OCI-LY7 (cell line): ENCODE measurements around the gene ETV3L. TPM values are rescaled to one million over a fixed set of nuclear protein-coding genes. Genes with fewer than 3 reads are reported as not detected.

ENCODE experiments used
- BruUV-seq: library from RNA; stranded (reverse); fragments of 400-500 nt; replicated peaks from 2 replicates; lab custom pipeline; 2021; lab: Mats Ljungman, UMichigan
- CTCF ChIA-PET: fragments of 300-600 bp; sonication (Branson Sonifier 250); formaldehyde crosslinking; loops from one replicate; lab custom pipeline; 2022; ENCODE audit warnings: antibody characterized with exemption; ENCODE audit not compliant: unreplicated experiment; lab: Charles Lee
- POLR2A ChIA-PET: fragments of 300-600 bp; sonication (Branson Sonifier 250); formaldehyde crosslinking; loops from one replicate; lab custom pipeline; 2022; ENCODE audit warnings: antibody characterized with exemption; lab: Charles Lee
- DNase-seq: peaks from one replicate; pipeline ENCODE4 v3.0.0-alpha.2; 2015; ENCODE audit warnings: low spot score
- H2AFZ ChIP-seq: fragments of 200-600 bp; sonication (generic), shearing (Covaris generic); 2 replicates; pipeline ENCODE4 v1.6.1; 2014; ENCODE audit warnings: mild to moderate bottlenecking, antibody characterized with exemption, low read length, moderate library complexity
- H3K27ac ChIP-seq: fragments of 200-600 bp; sonication (generic); 2 replicates; pipeline ENCODE4 v1.5.1; 2014; ENCODE audit warnings: mixed run types, low read depth, mild to moderate bottlenecking, moderate library complexity, low read length, inconsistent platforms; ENCODE audit not compliant: poor library complexity, severe bottlenecking
- H3K36me3 ChIP-seq: fragments of 200-600 bp; sonication (generic); 2 replicates; pipeline ENCODE4 v1.6.1; 2014; ENCODE audit warnings: mild to moderate bottlenecking, antibody characterized with exemption, low read length, moderate library complexity, mixed read lengths; ENCODE audit not compliant: insufficient read depth
- H3K4me1 ChIP-seq: fragments of 200-600 bp; sonication (generic); 2 replicates; pipeline ENCODE4 v1.5.1; 2014; ENCODE audit warnings: mild to moderate bottlenecking, low read length; ENCODE audit not compliant: insufficient read depth, poor library complexity, severe bottlenecking
- H3K4me2 ChIP-seq: fragments of 200-600 bp; sonication (generic); 2 replicates; pipeline ENCODE4 v1.6.1; 2014; ENCODE audit warnings: mild to moderate bottlenecking, low read length
- H3K4me3 ChIP-seq: fragments of 200-600 bp; sonication (generic); 2 replicates; pipeline ENCODE4 v1.5.1; 2014; ENCODE audit warnings: mild to moderate bottlenecking, low read depth, low read length; ENCODE audit not compliant: poor library complexity, severe bottlenecking
- H3K79me2 ChIP-seq: fragments of 200-600 bp; sonication (generic); 2 replicates; pipeline ENCODE4 v1.6.1; 2016; ENCODE audit warnings: low read depth, mild to moderate bottlenecking, low read length, moderate library complexity, mixed read lengths; ENCODE audit not compliant: insufficient read depth
- H3K9me2 ChIP-seq: fragments of 200-600 bp; sonication (generic); 2 replicates; pipeline ENCODE4 v1.6.1; 2016; ENCODE audit warnings: mild to moderate bottlenecking, low read length, mixed read lengths; ENCODE audit not compliant: insufficient read depth
- H3K9me3 ChIP-seq: fragments of 200-600 bp; sonication (generic); 2 replicates; pipeline ENCODE4 v1.6.1; 2014; ENCODE audit warnings: mild to moderate bottlenecking, mixed run types, low read length, mixed read lengths
- H4K20me1 ChIP-seq: fragments of 200-600 bp; sonication (generic); 2 replicates; pipeline ENCODE4 v1.6.1; 2014; ENCODE audit warnings: mild to moderate bottlenecking, antibody characterized with exemption, low read length, moderate library complexity, mixed read lengths; ENCODE audit not compliant: insufficient read depth
- CTCF ChIP-seq: fragments of 200-600 bp; sonication (generic); conservative IDR thresholded peaks from 2 replicates; pipeline ENCODE4 v1.5.1; 2014; ENCODE audit warnings: mild to moderate bottlenecking, antibody characterized with exemption, low read length, moderate library complexity, mixed read lengths
- EZH2phosphoT487 ChIP-seq: fragments of 200-600 bp; sonication (generic); IDR thresholded peaks from 2 replicates; pipeline ENCODE4 v1.6.1; 2018; ENCODE audit warnings: low read depth, borderline replicate concordance, mild to moderate bottlenecking, mixed run types, antibody characterized with exemption, low read length, moderate library complexity, mixed read lengths
- intact Hi-C: fragments of 100-400 bp; cut with micrococcal nuclease; formaldehyde crosslinking; loops from one replicate; pipeline ENCODE4 v1.10.0; 2022; ENCODE audit not compliant: unreplicated experiment
- total RNA-seq, 2 experiments: library from RNA; depleted of rRNA in 1 of 2; stranded (reverse); fragments of >200 nt in 1 of 2; shearing (Covaris generic) in 1 of 2; gene quantifications; 2 replicates each; pipeline ENCODE4 v1.2.3, GENCODE V29; 2014 to 2022

The ETV3L gene
- total RNA-seq, 2 experiments from 2014 or later, result not detected

GRCh38 chr1:157138220-157139051, 38.8 kb upstream of the ETV3L start, which contains the start of gene ETV3:
ETV3 (minus strand) TSS chr1:157138395; CDS start chr1:157136352, 2,043 bp downstream.
- peak within 1 kb of the TSS; percentile 92 for H3K4me3 ChIP-seq
- peaks cover 23% of the 10 kb centered on the region for H3K79me2 ChIP-seq
- intact Hi-C loops, result no loop called here
- ChIA-PET POLR2A (interaction anchor here (0.7 to 2.1 kb wide), 2 partner anchors 10 to 11 kb away, joined by 3 to 7 read pairs; no protein-coding TSS in a partner anchor), CTCF (no interaction called here)
- H3K27ac ChIP-seq, result peak within 1 kb of the TSS; percentile 28
- DNase-seq, result peak; percentile 87
- BruUV-seq, result no TSS peak
- peak within 1 kb of the TSS; percentile 75 for H3K4me2 ChIP-seq
- H3K4me1 ChIP-seq, result peaks cover 22% of the 10 kb centered on the region
- TF ChIP-seq CTCF (no peak), EZH2phosphoT487 (no peak)
- H3K9me3 ChIP-seq, result no peaks in the 10 kb centered on the region
- peaks cover 15% of the 10 kb centered on the region for H4K20me1 ChIP-seq
- H3K9me2 ChIP-seq, result no peaks in the 10 kb centered on the region
- peak within 1 kb of the TSS; percentile 60 for H2AFZ ChIP-seq
- peaks cover 28% of the 10 kb centered on the region for H3K36me3 ChIP-seq

- DNase-seq, result peak; percentile 43
- CTCF ChIA-PET, result no interaction called here
- intact Hi-C loops, result no loop called here
- Histone ChIP-seq H3K36me3 (peaks cover 37% of the 10 kb centered on the region), H3K79me2 (peaks cover 23% of the 10 kb centered on the region), H3K4me2 (peak overlapping the region; percentile 75), H3K4me3 (peak overlapping the region; percentile 92), H2AFZ (peak overlapping the region; percentile 60; the same call in 1 of the 2 replicates), H3K27ac (no peak overlapping the region), H3K4me1 (peaks cover 22% of the 10 kb centered on the region), H3K9me3 (no peaks in the 10 kb centered on the region), H3K9me2 (no peaks in the 10 kb centered on the region), H4K20me1 (peaks cover 15% of the 10 kb centered on the region)
- TF ChIP-seq EZH2phosphoT487, result no peak
- TF ChIP-seq CTCF, result no peak
- BruUV-seq, result no TSS peak
- POLR2A ChIA-PET, result no interaction called here
Observed at GRCh38 chr1:157137408-157138219, 38.0 kb upstream of the ETV3L start.
